ENCODE results near the gene GPC3.

DNA sequence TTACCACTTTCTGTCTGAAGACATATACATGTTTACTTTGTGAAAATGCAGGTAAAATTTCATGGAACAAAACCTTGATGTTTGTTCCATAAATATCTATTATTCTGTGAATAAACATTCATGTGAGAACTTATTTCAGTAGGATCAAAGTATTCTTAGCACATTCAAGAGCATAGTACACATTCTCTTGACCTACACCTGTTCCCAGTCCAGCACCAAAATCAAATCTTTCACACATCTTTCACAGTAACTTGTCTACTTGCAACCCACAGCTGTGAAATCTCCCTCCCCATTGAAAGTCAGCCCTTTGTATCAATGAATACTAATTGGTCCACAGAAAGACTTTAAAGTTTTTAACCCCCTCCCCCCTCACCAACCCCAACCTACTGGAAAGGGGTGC lies 283.2 kb downstream of the GPC3 start:
- TF ChIP-seq, protein P1, sequence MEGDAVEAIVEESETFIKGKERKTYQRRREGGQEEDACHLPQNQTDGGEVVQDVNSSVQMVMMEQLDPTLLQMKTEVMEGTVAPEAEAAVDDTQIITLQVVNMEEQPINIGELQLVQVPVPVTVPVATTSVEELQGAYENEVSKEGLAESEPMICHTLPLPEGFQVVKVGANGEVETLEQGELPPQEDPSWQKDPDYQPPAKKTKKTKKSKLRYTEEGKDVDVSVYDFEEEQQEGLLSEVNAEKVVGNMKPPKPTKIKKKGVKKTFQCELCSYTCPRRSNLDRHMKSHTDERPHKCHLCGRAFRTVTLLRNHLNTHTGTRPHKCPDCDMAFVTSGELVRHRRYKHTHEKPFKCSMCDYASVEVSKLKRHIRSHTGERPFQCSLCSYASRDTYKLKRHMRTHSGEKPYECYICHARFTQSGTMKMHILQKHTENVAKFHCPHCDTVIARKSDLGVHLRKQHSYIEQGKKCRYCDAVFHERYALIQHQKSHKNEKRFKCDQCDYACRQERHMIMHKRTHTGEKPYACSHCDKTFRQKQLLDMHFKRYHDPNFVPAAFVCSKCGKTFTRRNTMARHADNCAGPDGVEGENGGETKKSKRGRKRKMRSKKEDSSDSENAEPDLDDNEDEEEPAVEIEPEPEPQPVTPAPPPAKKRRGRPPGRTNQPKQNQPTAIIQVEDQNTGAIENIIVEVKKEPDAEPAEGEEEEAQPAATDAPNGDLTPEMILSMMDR (IDR thresholded peaks at IDR 0.05), result no peak
- TF ChIP-seq EP300 (IDR thresholded peaks at IDR 0.05), result no peak
- TF ChIP-seq POLR2A (IDR thresholded peaks at IDR 0.05), result no peak
- no peak for TF ChIP-seq POLR2AphosphoS5 (IDR thresholded peaks at IDR 0.05)

All from suprapubic skin (tissue), 4 donors.